ENCODE results near the gene KCNN2.

GRCh38 chr5:114450437-114450836 lies 88.6 kb downstream of the KCNN2 start:
- no peak for TF ChIP-seq CTCF (conservative IDR thresholded peaks at IDR 0.05; ENCODE audit: low read depth, low read length)
- TF ChIP-seq EZH2 (IDR thresholded peaks at IDR 0.05; ENCODE audit: borderline replicate concordance, low read depth, low read length, poor library complexity, severe bottlenecking), result no peak
